GM10266 (cell line): ENCODE data around the gene HTT.

Experiments used
- DNase-seq: peaks from one replicate; pipeline ENCODE4 v3.0.0; 2012; ENCODE audit errors: extremely low spot score
- CTCF ChIP-seq: IDR thresholded peaks from 2 replicates; pipeline ENCODE4 v1.5.1; 2012; ENCODE audit warnings: mild to moderate bottlenecking, low read depth; ENCODE audit not compliant: control insufficient read depth, insufficient read depth; ENCODE audit errors: missing control alignments

Gene HTT

GRCh38 chr4:3268395-3269104, 194.1 kb downstream of the HTT start:
- no peak for TF ChIP-seq CTCF
- DNase-seq = no peak

- no peak for DNase-seq
- no peak for TF ChIP-seq CTCF
Observed at GRCh38 chr4:3269105-3269927, 194.8 kb downstream of the HTT start.

GRCh38 chr4:3269991-3270611, 195.6 kb downstream of the HTT start:
- TF ChIP-seq CTCF = no peak
- DNase-seq = no peak

GRCh38 chr4:3271131-3271530, 196.7 kb downstream of the HTT start:
- DNase-seq = no peak
- TF ChIP-seq CTCF = no peak

GRCh38 chr4:3276986-3277385, 202.5 kb downstream of the HTT start:
- DNase-seq = no peak
- no peak for TF ChIP-seq CTCF

- TF ChIP-seq CTCF = no peak
- no peak for DNase-seq
Observed at GRCh38 chr4:3280466-3280865, 206.0 kb downstream of the HTT start.
